Neural cell (in vitro differentiated cells): ENCODE measurements around the gene C22orf39. TPM values are rescaled to one million over a fixed set of nuclear protein-coding genes. Genes with fewer than 3 reads are reported as not detected.

Source experiments
- H2AFZ ChIP-seq: fragments of 200-600, 300-800 bp; sonication (generic), shearing (Covaris generic); 2 replicates; pipeline ENCODE4 v1.6.0; 2014; ENCODE audit warnings: low read depth, mild to moderate bottlenecking, antibody characterized with exemption, low read length, moderate library complexity
- H3F3A ChIP-seq: fragments of 200-600 bp; shearing (Covaris generic); 2 replicates; pipeline ENCODE4 v1.6.1; 2016; ENCODE audit warnings: mild to moderate bottlenecking, moderate library complexity, mixed read lengths, antibody characterized with exemption, low read length; ENCODE audit not compliant: insufficient read depth, poor library complexity, severe bottlenecking
- H3K27ac ChIP-seq: fragments of 200-600, 300-800 bp; sonication (generic), shearing (Covaris generic); 2 replicates; pipeline ENCODE4 v1.5.1; 2014; ENCODE audit warnings: mild to moderate bottlenecking, low read length, moderate library complexity
- H3K27me3 ChIP-seq: fragments of 300-800, 200-600 bp; sonication (generic), shearing (Covaris generic); 2 replicates; pipeline ENCODE4 v1.6.0; 2014; ENCODE audit warnings: mild to moderate bottlenecking, low read depth, low read length, moderate library complexity; ENCODE audit not compliant: insufficient read depth
- H3K36me3 ChIP-seq: fragments of 300-800, 200-600 bp; sonication (generic), shearing (Covaris generic); 2 replicates; pipeline ENCODE4 v1.5.1; 2014; ENCODE audit warnings: mild to moderate bottlenecking, antibody characterized with exemption, low read length, moderate library complexity; ENCODE audit not compliant: insufficient read depth
- H3K4me2 ChIP-seq: fragments of 300-800, 200-600 bp; sonication (generic), shearing (Covaris generic); 2 replicates; pipeline ENCODE4 v1.6.0; 2014; ENCODE audit warnings: mild to moderate bottlenecking, low read length
- H3K4me3 ChIP-seq: fragments of 300-800, 200-600 bp; sonication (generic), shearing (Covaris generic); 2 replicates; pipeline ENCODE4 v1.5.1; 2014; ENCODE audit warnings: mild to moderate bottlenecking, low read length, moderate library complexity
- H3K79me2 ChIP-seq: fragments of 200-600 bp; shearing (Covaris generic); replicated peaks from 2 replicates; pipeline ENCODE4 v1.6.0; 2014; ENCODE audit warnings: mild to moderate bottlenecking, low read length, moderate library complexity; ENCODE audit not compliant: insufficient read depth
- H3K9ac ChIP-seq: fragments of 300-800, 200-600 bp; sonication (generic), shearing (Covaris generic); 2 replicates; pipeline ENCODE4 v1.6.1; 2016; ENCODE audit warnings: mild to moderate bottlenecking, low read length, mixed read lengths
- H3K9me2 ChIP-seq: fragments of 200-600 bp; shearing (Covaris generic); 2 replicates; pipeline ENCODE4 v1.6.1; 2016; ENCODE audit warnings: mild to moderate bottlenecking, low read length, mixed read lengths; ENCODE audit not compliant: insufficient read depth
- H3K9me3 ChIP-seq: fragments of 200-600, 300-800 bp; sonication (generic), shearing (Covaris generic); 2 replicates; pipeline ENCODE4 v1.6.1; 2016; ENCODE audit warnings: mild to moderate bottlenecking, mixed run types, low read length, moderate library complexity, mixed read lengths
- H4K20me1 ChIP-seq: fragments of 200-600 bp; shearing (Covaris generic); 2 replicates; pipeline ENCODE4 v1.6.1; 2016; ENCODE audit warnings: mild to moderate bottlenecking, mixed run types; ENCODE audit not compliant: insufficient read depth
- EP300 ChIP-seq: fragments of 450-650 bp; conservative IDR thresholded peaks from 2 replicates; pipeline ENCODE4 v1.6.1; 2014; ENCODE audit warnings: antibody characterized with exemption, mild to moderate bottlenecking, moderate library complexity; ENCODE audit not compliant: poor library complexity, severe bottlenecking
- EZH2 ChIP-seq: fragments of 200-600, 300-800 bp; shearing (Covaris generic), sonication (generic); IDR thresholded peaks from 2 replicates; pipeline ENCODE4 v1.6.1; 2014; ENCODE audit warnings: antibody characterized with exemption, low read length, borderline replicate concordance, mild to moderate bottlenecking; ENCODE audit not compliant: insufficient read depth, poor library complexity, severe bottlenecking
- MXI1 ChIP-seq: fragments of 450-650 bp; conservative IDR thresholded peaks from 2 replicates; pipeline ENCODE4 v1.6.1; 2014; ENCODE audit warnings: antibody characterized with exemption, mild to moderate bottlenecking; ENCODE audit not compliant: poor library complexity, severe bottlenecking
- POLR2AphosphoS5 ChIP-seq: IDR thresholded peaks from 2 replicates; pipeline ENCODE4 v1.6.1; 2012
- RAD21 ChIP-seq: fragments of 450-650 bp; conservative IDR thresholded peaks from 2 replicates; pipeline ENCODE4 v1.6.1; 2014; ENCODE audit warnings: antibody characterized with exemption, mild to moderate bottlenecking, moderate library complexity
- SMC3 ChIP-seq: fragments of 450-650 bp; conservative IDR thresholded peaks from 2 replicates; pipeline ENCODE4 v1.6.1; 2014; ENCODE audit warnings: antibody characterized with exemption, mild to moderate bottlenecking, moderate library complexity; ENCODE audit not compliant: poor library complexity
- TAF1 ChIP-seq: IDR thresholded peaks from 2 replicates; pipeline ENCODE4 v1.6.1; 2012; ENCODE audit warnings: low read depth
- polyA plus RNA-seq: library from polyadenylated mRNA; depleted of rRNA; stranded (reverse); fragments of >200 nt; gene quantifications from 2 replicates; pipeline ENCODE4 v1.2.3, GENCODE V29; 2014
- TF ChIP-seq, protein P1 (sequence below): IDR thresholded peaks from 2 replicates; pipeline ENCODE4 v1.6.1; 2012; ENCODE audit warnings: borderline replicate concordance
- TF ChIP-seq, protein P2 (sequence below): fragments of 450-650 bp; IDR thresholded peaks from 2 replicates; pipeline ENCODE4 v1.5.1; 2014; ENCODE audit warnings: antibody characterized with exemption, mild to moderate bottlenecking, moderate library complexity; ENCODE audit not compliant: poor library complexity, severe bottlenecking

C22orf39 gene
- polyA plus RNA-seq, 1 donor from 2014 or later: 94.9 TPM

DNA sequence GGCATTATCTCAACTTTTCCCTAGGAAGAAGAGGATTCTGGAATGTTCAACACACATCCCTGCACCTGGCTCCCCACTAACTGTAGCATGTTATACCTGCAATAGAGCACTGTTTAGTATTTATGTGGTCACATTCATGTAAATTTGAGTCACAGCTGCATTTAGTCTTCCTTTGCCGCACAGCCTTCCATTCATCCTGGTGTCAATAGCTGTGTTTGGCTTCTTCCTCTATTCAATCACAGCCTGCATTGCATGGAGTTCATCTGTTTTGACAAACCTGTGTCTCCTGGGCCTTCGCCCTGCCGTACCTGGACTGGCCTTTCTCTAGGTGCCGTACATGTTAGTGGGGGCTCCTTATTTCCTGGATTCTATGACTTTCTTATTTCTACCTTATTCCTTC, 4.1 kb upstream of the C22orf39 start:
- peaks cover 16% of the 10 kb centered on the region for H3K79me2 ChIP-seq
- H3K9me2 ChIP-seq: no peaks in the 10 kb centered on the region
- H3F3A ChIP-seq: no peaks in the 10 kb centered on the region
- H3K9me3 ChIP-seq: no peaks in the 10 kb centered on the region
- H4K20me1 ChIP-seq: no peaks in the 10 kb centered on the region
- no peak overlapping the region for H3K9ac ChIP-seq
- H3K27me3 ChIP-seq: no peaks in the 10 kb centered on the region
- no peak overlapping the region for H3K4me2 ChIP-seq
- H3K36me3 ChIP-seq: peaks cover 9% of the 10 kb centered on the region
- no peak for TF ChIP-seq EZH2
- TF ChIP-seq TAF1: no peak
- TF ChIP-seq MXI1: no peak
- no peak for TF ChIP-seq SMC3
- TF ChIP-seq, protein P1, sequence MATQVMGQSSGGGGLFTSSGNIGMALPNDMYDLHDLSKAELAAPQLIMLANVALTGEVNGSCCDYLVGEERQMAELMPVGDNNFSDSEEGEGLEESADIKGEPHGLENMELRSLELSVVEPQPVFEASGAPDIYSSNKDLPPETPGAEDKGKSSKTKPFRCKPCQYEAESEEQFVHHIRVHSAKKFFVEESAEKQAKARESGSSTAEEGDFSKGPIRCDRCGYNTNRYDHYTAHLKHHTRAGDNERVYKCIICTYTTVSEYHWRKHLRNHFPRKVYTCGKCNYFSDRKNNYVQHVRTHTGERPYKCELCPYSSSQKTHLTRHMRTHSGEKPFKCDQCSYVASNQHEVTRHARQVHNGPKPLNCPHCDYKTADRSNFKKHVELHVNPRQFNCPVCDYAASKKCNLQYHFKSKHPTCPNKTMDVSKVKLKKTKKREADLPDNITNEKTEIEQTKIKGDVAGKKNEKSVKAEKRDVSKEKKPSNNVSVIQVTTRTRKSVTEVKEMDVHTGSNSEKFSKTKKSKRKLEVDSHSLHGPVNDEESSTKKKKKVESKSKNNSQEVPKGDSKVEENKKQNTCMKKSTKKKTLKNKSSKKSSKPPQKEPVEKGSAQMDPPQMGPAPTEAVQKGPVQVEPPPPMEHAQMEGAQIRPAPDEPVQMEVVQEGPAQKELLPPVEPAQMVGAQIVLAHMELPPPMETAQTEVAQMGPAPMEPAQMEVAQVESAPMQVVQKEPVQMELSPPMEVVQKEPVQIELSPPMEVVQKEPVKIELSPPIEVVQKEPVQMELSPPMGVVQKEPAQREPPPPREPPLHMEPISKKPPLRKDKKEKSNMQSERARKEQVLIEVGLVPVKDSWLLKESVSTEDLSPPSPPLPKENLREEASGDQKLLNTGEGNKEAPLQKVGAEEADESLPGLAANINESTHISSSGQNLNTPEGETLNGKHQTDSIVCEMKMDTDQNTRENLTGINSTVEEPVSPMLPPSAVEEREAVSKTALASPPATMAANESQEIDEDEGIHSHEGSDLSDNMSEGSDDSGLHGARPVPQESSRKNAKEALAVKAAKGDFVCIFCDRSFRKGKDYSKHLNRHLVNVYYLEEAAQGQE: no peak
- TF ChIP-seq RAD21: no peak
- TF ChIP-seq EP300: no peak
- no peak for TF ChIP-seq POLR2AphosphoS5
- TF ChIP-seq, protein P2, sequence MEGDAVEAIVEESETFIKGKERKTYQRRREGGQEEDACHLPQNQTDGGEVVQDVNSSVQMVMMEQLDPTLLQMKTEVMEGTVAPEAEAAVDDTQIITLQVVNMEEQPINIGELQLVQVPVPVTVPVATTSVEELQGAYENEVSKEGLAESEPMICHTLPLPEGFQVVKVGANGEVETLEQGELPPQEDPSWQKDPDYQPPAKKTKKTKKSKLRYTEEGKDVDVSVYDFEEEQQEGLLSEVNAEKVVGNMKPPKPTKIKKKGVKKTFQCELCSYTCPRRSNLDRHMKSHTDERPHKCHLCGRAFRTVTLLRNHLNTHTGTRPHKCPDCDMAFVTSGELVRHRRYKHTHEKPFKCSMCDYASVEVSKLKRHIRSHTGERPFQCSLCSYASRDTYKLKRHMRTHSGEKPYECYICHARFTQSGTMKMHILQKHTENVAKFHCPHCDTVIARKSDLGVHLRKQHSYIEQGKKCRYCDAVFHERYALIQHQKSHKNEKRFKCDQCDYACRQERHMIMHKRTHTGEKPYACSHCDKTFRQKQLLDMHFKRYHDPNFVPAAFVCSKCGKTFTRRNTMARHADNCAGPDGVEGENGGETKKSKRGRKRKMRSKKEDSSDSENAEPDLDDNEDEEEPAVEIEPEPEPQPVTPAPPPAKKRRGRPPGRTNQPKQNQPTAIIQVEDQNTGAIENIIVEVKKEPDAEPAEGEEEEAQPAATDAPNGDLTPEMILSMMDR: no peak
- H3K27ac ChIP-seq: no peak overlapping the region
- no peak overlapping the region for H3K4me3 ChIP-seq
- H2AFZ ChIP-seq: no peak overlapping the region

DNA sequence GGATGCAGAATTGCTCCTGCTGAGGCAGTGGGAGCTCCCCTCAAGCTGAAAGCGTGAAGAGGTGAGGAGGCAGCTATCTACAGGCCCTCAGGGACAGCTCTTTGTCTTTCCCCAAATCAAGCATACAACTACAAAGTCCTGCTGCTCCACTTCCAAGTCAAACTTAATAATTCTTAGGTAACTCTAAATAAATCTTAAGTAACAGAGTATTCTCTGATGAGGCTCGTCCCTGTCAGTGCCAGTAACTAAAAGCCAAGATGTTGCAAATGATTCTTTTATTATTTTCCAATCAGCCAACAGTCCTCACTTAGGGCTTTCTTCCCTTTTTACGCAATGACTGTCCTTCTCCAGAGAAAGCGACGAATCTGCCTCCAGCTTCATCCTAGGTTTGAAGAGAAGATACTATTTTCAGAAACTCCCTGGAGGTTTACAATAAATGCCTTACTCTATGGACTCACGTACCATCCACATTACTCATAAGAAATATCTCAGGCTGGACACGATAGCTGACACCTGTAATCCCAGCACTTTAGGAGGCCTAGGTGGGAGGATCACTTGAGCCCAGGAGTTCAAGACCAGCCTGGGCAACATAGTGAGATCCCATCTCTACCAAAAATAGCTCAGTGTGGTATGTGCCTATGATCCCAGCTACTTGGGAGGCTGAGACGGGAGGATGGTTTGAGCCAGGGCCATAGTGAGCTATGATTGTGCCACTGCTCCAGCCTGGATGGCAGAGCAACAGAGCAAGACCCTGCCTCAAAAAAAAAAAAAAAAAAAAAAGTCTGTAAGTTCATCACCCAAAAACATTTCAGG, 3.1 kb upstream of the C22orf39 start:
- TF ChIP-seq TAF1: no peak
- TF ChIP-seq RAD21: no peak
- Histone ChIP-seq H3K9ac (no peak overlapping the region), H3K27ac (no peak overlapping the region)

More for the DNA sequence above, 3.1 kb upstream of the C22orf39 start:
- Histone ChIP-seq H3K9me3 (no peaks in the 10 kb centered on the region), H3K27me3 (no peaks in the 10 kb centered on the region), H3K36me3 (peaks cover 7% of the 10 kb centered on the region), H3K4me3 (no peak overlapping the region), H3F3A (no peaks in the 10 kb centered on the region), H2AFZ (no peak overlapping the region), H3K79me2 (peaks cover 26% of the 10 kb centered on the region), H3K4me2 (no peak overlapping the region), H4K20me1 (no peaks in the 10 kb centered on the region), H3K9me2 (no peaks in the 10 kb centered on the region)
